Neuronal stem cell (in vitro differentiated cells): ENCODE results near the gene ZFHX3.

Source experiments
- DNase-seq: peaks from one replicate; pipeline ENCODE4 v3.0.0-alpha.2; 2013; ENCODE audit warnings: low spot score
- H2AFZ ChIP-seq: one replicate; pipeline ENCODE4 v1.6.1; 2013; ENCODE audit warnings: mild to moderate bottlenecking, low read length, inconsistent platforms
- H2AK5ac ChIP-seq: 2 replicates; pipeline ENCODE4 v1.6.1; 2013; ENCODE audit warnings: low read depth, mild to moderate bottlenecking, inconsistent platforms, low read length, moderate library complexity, mixed read lengths
- H2BK120ac ChIP-seq: 2 replicates; pipeline ENCODE4 v1.6.1; 2013; ENCODE audit warnings: low read depth, mild to moderate bottlenecking, inconsistent platforms, low read length, moderate library complexity, mixed read lengths
- H2BK12ac ChIP-seq: one replicate; pipeline ENCODE4 v1.6.1; 2013; ENCODE audit warnings: low read length, inconsistent platforms
- H2BK15ac ChIP-seq: 2 replicates; pipeline ENCODE4 v1.6.1; 2013; ENCODE audit warnings: mild to moderate bottlenecking, low read length, inconsistent platforms, mixed read lengths
- H2BK5ac ChIP-seq: one replicate; pipeline ENCODE4 v1.6.1; 2013; ENCODE audit warnings: inconsistent platforms, mild to moderate bottlenecking, low read length, moderate library complexity
- H3K14ac ChIP-seq: one replicate; pipeline ENCODE4 v1.6.1; 2013; ENCODE audit warnings: low read length, inconsistent platforms
- H3K18ac ChIP-seq: 2 replicates; pipeline ENCODE4 v1.6.1; 2013; ENCODE audit warnings: low read length, inconsistent platforms
- H3K23ac ChIP-seq: 2 replicates; pipeline ENCODE4 v1.6.1; 2013; ENCODE audit warnings: low read depth, mild to moderate bottlenecking, mixed read lengths, low read length, inconsistent platforms; ENCODE audit not compliant: poor library complexity
- H3K27ac ChIP-seq: replicated peaks from 3 replicates; pipeline ENCODE4 v1.5.1; 2013; ENCODE audit warnings: low read length, inconsistent platforms
- H3K27me3 ChIP-seq, 3 experiments: 2 replicates each; pipeline ENCODE4 v1.6.1; 2013; ENCODE audit warnings: low read length in 3 of 3, mild to moderate bottlenecking in 2 of 3, inconsistent platforms in 1 of 3, low read depth in 1 of 3, mixed read lengths in 1 of 3, moderate library complexity in 1 of 3; ENCODE audit not compliant: control insufficient read depth in 3 of 3, insufficient read depth in 3 of 3
- H3K36me3 ChIP-seq, 2 donors: replicated peaks in 1 of 2; 2 replicates each; pipeline ENCODE4 v1.6.1; 2013; ENCODE audit warnings: low read length in 2 of 2; ENCODE audit not compliant: control insufficient read depth in 2 of 2, insufficient read depth in 2 of 2
- H3K4ac ChIP-seq: 2 replicates; pipeline ENCODE4 v1.6.1; 2013; ENCODE audit warnings: inconsistent platforms, mild to moderate bottlenecking, low read length, moderate library complexity
- H3K4me1 ChIP-seq, 2 donors: 1 replicate in 1 of 2; 2 replicates in 1 of 2; pipeline ENCODE4 v1.6.1; 2013; ENCODE audit warnings: low read length in 2 of 2, low read depth in 1 of 2; ENCODE audit not compliant: control insufficient read depth in 2 of 2, insufficient read depth in 1 of 2
- H3K4me2 ChIP-seq: one replicate; pipeline ENCODE4 v1.6.1; 2013; ENCODE audit warnings: mild to moderate bottlenecking, low read length, inconsistent platforms; ENCODE audit not compliant: insufficient read depth, poor library complexity, severe bottlenecking
- H3K4me3 ChIP-seq, 2 donors: 2 replicates each; pipeline ENCODE4 v1.5.1; 2013; ENCODE audit warnings: low read length in 2 of 2, mild to moderate bottlenecking in 2 of 2, inconsistent platforms in 1 of 2, moderate library complexity in 1 of 2
- H3K79me1 ChIP-seq: one replicate; pipeline ENCODE4 v1.6.1; 2013; ENCODE audit warnings: low read depth, mild to moderate bottlenecking, inconsistent platforms, low read length, moderate library complexity
- H3K9ac ChIP-seq: one replicate; pipeline ENCODE4 v1.6.1; 2013; ENCODE audit warnings: mild to moderate bottlenecking, low read depth, low read length, inconsistent platforms; ENCODE audit not compliant: poor library complexity
- H3K9me3 ChIP-seq, 2 donors: replicated peaks in 1 of 2; 2 replicates each; pipeline versions ENCODE3 to v1.6.1; 2013; ENCODE audit warnings: low read length in 2 of 2, mild to moderate bottlenecking in 2 of 2, inconsistent platforms in 1 of 2, low read depth in 1 of 2, mixed read lengths in 1 of 2, moderate library complexity in 1 of 2; ENCODE audit not compliant: control insufficient read depth in 2 of 2, insufficient read depth in 1 of 2
- H4K8ac ChIP-seq: one replicate; pipeline ENCODE4 v1.6.1; 2013; ENCODE audit warnings: low read depth, mild to moderate bottlenecking, inconsistent platforms, low read length, moderate library complexity
- H4K91ac ChIP-seq: one replicate; pipeline ENCODE4 v1.6.1; 2013; ENCODE audit warnings: low read length, low read depth, mild to moderate bottlenecking, inconsistent platforms; ENCODE audit not compliant: poor library complexity
- WGBS, 2 donors: extraction: QIAGEN DNeasy Blood & Tissue Kit; methylation state at CpG; one replicate each; pipeline ENCODE4 v1.1.7; 2013; ENCODE audit warnings: missing lambda C conversion rate in 2 of 2, mixed read lengths in 1 of 2; ENCODE audit not compliant: insufficient read length in 2 of 2, insufficient replicate concordance in 1 of 2; ENCODE audit errors: extremely low coverage in 2 of 2; 5-methylcytosine and 5-hydroxymethylcytosine counted together

Gene ZFHX3

DNA sequence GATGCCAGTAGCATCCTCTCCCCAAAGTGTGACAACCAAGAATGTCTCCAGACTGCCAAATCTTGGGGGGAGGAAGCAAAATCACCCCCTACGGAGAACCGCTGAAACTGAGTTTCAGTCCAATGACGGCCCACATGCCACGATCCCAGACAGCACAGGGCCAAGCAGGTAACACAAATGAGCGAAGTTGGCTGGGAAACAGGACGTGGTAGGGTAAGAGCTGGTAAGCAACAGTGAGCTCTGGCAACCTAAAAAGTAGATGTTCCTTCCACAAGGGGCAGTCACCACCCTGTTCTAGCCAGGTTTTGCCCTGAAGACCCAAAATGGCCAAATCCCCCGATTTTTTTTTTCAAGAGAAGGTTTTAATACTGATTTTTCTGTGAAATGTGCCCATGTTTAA lies 25.4 kb downstream of the ZFHX3 start:
- no peak overlapping the region for H3K23ac ChIP-seq
- H2AFZ ChIP-seq: no peak overlapping the region
- H3K14ac ChIP-seq: no peak overlapping the region
- no peaks in the 10 kb centered on the region for H3K9me3 ChIP-seq
- no peak overlapping the region for H3K9ac ChIP-seq
- H2BK5ac ChIP-seq: no peak overlapping the region
- no peak overlapping the region for H2AK5ac ChIP-seq
- H2BK120ac ChIP-seq: no peak overlapping the region
- H3K4ac ChIP-seq: no peak overlapping the region
- no peak overlapping the region for H2BK12ac ChIP-seq
- peaks cover 9 to 20% of the 10 kb centered on the region in 2 donors for H3K4me1 ChIP-seq
- no peak overlapping the region for H3K27ac ChIP-seq
- no peak overlapping the region for H3K4me2 ChIP-seq
- H2BK15ac ChIP-seq: no peak overlapping the region
- peaks cover 0 to 34% of the 10 kb centered on the region in 2 donors for H3K36me3 ChIP-seq
- H3K27me3 ChIP-seq: no peaks in the 10 kb centered on the region
- H3K18ac ChIP-seq: no peak overlapping the region
- no peak overlapping the region for H3K4me3 ChIP-seq
- H4K8ac ChIP-seq: no peak overlapping the region
- WGBS, 2 donors: no CpG with 5 or more reads among the region's 7 CpGs
- DNase-seq: no peak
- H3K79me1 ChIP-seq: peaks cover 4% of the 10 kb centered on the region
- no peak overlapping the region for H4K91ac ChIP-seq

DNA sequence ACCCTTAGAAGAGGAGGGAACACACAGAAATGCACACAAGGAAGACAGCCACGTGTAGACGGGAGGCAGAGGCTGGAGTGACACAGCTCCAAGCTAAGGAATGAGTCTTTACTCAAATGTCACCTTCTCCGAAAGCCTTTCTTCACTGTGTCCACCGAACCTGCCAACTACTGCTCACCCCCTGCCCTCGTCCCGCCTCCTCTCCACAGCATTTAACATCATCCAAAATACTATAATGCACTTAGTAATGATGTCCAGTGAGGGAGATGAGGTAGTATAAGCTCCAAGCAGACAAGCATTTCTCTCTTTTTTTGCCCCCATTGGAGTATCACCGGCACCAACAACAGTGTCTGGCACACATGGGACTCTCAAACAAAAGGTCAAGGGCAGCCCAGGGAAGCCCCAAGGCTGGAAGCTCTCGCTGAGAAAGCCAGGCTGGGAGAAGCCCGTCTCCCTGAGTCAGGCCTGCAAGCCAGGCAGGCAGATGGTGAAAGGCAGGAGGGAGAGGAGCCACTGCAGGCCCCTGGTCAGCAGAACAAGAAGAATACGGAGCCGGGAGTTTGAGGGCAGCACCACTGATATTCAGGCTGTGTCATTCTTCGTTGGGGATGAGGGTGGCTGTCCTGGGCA lies 25.9 kb downstream of the ZFHX3 start:
- Histone ChIP-seq H4K91ac (no peak overlapping the region), H2BK120ac (no peak overlapping the region), H3K79me1 (peaks cover 4% of the 10 kb centered on the region), H3K4me1 (peaks cover 9 to 20% of the 10 kb centered on the region in 2 donors), H2BK5ac (no peak overlapping the region), H3K23ac (peak overlapping the region; percentile 60), H3K27me3 (no peaks in the 10 kb centered on the region), H3K18ac (no peak overlapping the region), H3K4me3 (no peak overlapping the region), H3K14ac (no peak overlapping the region), H2AFZ (no peak overlapping the region), H4K8ac (no peak overlapping the region), H3K4ac (no peak overlapping the region), H2AK5ac (no peak overlapping the region), H2BK12ac (no peak overlapping the region), H3K27ac (no peak overlapping the region), H3K9ac (peak overlapping the region; percentile 22), H2BK15ac (no peak overlapping the region), H3K36me3 (peaks cover 0 to 36% of the 10 kb centered on the region in 2 donors), H3K9me3 (no peaks in the 10 kb centered on the region), H3K4me2 (no peak overlapping the region)
- WGBS, 2 donors: no CpG with 5 or more reads among the region's 12 CpGs
- DNase-seq: no peak

DNA sequence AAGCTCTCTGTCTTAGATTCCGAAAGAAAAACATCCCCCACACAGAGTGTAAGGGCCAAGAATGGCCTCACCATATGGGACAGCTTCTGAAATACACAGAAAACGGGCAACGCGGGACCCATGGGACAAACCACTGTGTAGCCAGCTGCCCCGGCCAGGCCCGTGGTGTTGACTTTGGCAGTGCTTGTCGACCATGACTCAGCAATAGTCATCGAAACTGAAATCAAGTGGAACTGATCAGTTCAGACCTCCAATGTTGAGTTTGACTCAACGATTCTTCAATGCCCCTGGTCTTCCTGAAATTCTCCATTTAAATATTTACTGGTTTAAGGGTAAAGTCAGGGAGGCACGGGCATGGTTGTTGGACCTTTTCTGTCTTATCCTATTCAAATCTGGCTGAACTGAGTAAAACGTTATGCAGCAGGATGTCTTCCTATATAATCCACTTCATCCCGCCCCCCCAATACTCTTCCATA lies 27.5 kb downstream of the ZFHX3 start:
- no peak overlapping the region for H3K4me3 ChIP-seq
- H3K79me1 ChIP-seq: peaks cover 4% of the 10 kb centered on the region
- DNase-seq: no peak
- H2AK5ac ChIP-seq: no peak overlapping the region
- WGBS, 2 donors: no CpG with 5 or more reads among the region's 12 CpGs
- H3K4me2 ChIP-seq: no peak overlapping the region
- H3K9ac ChIP-seq: no peak overlapping the region
- H3K27ac ChIP-seq: no peak overlapping the region
- no peak overlapping the region for H4K8ac ChIP-seq
- no peak overlapping the region for H2BK15ac ChIP-seq
- H2BK5ac ChIP-seq: no peak overlapping the region
- H3K18ac ChIP-seq: no peak overlapping the region
- H3K9me3 ChIP-seq: peaks cover 0 to under 1% of the 10 kb centered on the region in 2 donors
- H2BK12ac ChIP-seq: no peak overlapping the region
- H3K36me3 ChIP-seq: peaks cover 0 to 36% of the 10 kb centered on the region in 2 donors
- no peak overlapping the region for H2AFZ ChIP-seq
- H3K27me3 ChIP-seq: no peaks in the 10 kb centered on the region
- no peak overlapping the region for H4K91ac ChIP-seq
- peaks cover 9 to 20% of the 10 kb centered on the region in 2 donors for H3K4me1 ChIP-seq
- no peak overlapping the region for H2BK120ac ChIP-seq
- no peak overlapping the region for H3K4ac ChIP-seq
- H3K23ac ChIP-seq: no peak overlapping the region
- no peak overlapping the region for H3K14ac ChIP-seq

DNA sequence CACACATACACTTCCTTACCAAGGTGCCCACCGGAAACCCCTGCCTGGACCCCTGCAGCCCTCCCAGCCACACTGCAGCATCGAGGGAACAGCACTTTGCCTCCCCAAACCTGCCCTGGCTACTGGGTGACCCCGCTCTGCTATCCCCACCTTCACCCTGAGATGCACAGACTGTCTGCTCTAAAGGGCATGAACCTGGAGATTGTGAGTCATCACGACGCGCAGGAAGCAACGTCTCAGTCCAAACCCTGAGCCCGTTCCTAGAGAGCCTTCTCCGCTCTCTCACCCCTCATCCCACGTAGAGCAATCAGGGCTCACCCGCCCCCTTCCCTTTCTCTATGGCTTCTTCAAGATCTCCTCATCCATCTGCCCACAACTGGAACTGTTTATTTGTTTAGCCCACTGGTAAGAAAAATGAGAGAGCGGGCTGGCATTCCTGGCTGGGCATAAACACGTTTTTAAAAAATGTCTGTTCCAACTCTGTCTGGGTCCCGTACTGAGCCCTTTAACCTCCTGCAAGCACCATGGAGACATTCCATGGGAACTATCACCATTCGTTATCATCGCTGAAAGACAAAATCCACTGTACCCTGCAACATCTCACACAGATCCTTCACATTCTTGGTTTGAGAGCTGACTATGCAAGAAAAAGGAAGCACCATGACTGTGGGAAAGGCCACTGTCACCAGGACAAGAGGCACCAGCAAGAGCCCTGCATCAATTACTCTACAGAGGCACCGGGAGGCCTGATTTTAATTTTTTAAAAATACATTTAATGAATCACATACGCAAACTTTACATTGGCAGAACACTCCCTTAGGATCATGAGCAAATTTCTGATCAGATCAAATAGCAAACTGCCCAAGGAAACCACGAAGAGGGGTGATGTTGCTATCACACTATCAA lies 28.2 kb downstream of the ZFHX3 start:
- no peak overlapping the region for H2BK12ac ChIP-seq
- H3K4me3 ChIP-seq: no peak overlapping the region
- H3K4ac ChIP-seq: no peak overlapping the region
- H3K18ac ChIP-seq: peak overlapping the region; percentile 72
- H3K4me1 ChIP-seq: peaks cover 9 to 20% of the 10 kb centered on the region in 2 donors
- no peak overlapping the region for H2AFZ ChIP-seq
- no peaks in the 10 kb centered on the region for H3K27me3 ChIP-seq
- DNase-seq: no peak
- H3K4me2 ChIP-seq: no peak overlapping the region
- no peak overlapping the region for H3K9ac ChIP-seq
- no CpG with 5 or more reads among the region's 19 CpGs for WGBS, 2 donors
- peak overlapping the region; percentile 91 for H2AK5ac ChIP-seq
- peaks cover 0 to 34% of the 10 kb centered on the region in 2 donors for H3K36me3 ChIP-seq
- H2BK15ac ChIP-seq: no peak overlapping the region
- H2BK5ac ChIP-seq: no peak overlapping the region
- H3K9me3 ChIP-seq: peaks cover 0 to 5% of the 10 kb centered on the region in 2 donors
- no peak overlapping the region for H3K14ac ChIP-seq
- H4K91ac ChIP-seq: no peak overlapping the region
- no peak overlapping the region for H2BK120ac ChIP-seq
- no peak overlapping the region for H3K27ac ChIP-seq
- no peak overlapping the region for H3K23ac ChIP-seq
- peaks cover 4% of the 10 kb centered on the region for H3K79me1 ChIP-seq
- H4K8ac ChIP-seq: no peak overlapping the region
